ENCODE measurements around the gene LBP.

- TF ChIP-seq CTCF (IDR thresholded peaks at IDR 0.05; ENCODE audit: insufficient read depth, low read length, poor library complexity, severe bottlenecking) (no peak), EZH2phosphoT487 (conservative IDR thresholded peaks at IDR 0.05; ENCODE audit: low read length) (no peak)
These were observed 3.5 kb upstream of the LBP start for GRCh38 chr20:38342713-38343310.
